HepG2 (cell line): ENCODE results near the gene BAZ1B. TPM values are rescaled to one million over a fixed set of nuclear protein-coding genes. Genes with fewer than 3 reads are reported as not detected.
"Not testable (repeated sequence)": the region's sequence is repeated elsewhere in the genome, so short reads cannot be mapped to it uniquely, and the experiment has no call there.

ENCODE experiments used
- ATAC-seq: fragments of 200-7000 bp; cut with Tn5 transposase; 3 replicates; pipeline ENCODE4 v1.9.1; 2020; ENCODE audit warnings: mild to moderate bottlenecking, moderate library complexity
- BruUV-seq: library from RNA; stranded (reverse); fragments of 400-500 nt; replicated peaks from 2 replicates; lab custom pipeline; 2021; lab: Mats Ljungman, UMichigan
- CTCF ChIA-PET: fragments of 300-600 bp; formaldehyde crosslinking; extraction: SDS; loops from one replicate; lab custom pipeline; 2021; ENCODE audit warnings: low total read pairs, inconsistent platforms, low intra/inter-chr PET ratio; lab: Yijun Ruan, JAX
- POLR2A ChIA-PET: fragments of 350-600 bp; sonication (Branson Sonifier 250); formaldehyde crosslinking; loops from one replicate; lab custom pipeline; 2020; ENCODE audit warnings: antibody characterized with exemption, inconsistent platforms; lab: Yijun Ruan, JAX
- DNase-seq: peaks from one replicate; pipeline ENCODE4 v3.0.0-alpha.2; 2015; ENCODE audit warnings: low spot score
- FAIRE-seq: peaks from 3 replicates; lab custom pipeline; 2011; peaks lifted over from hg19 to GRCh38; lab: Jason Lieb, UNC
- H2AFZ ChIP-seq: one replicate; pipeline ENCODE4 v1.6.1; 2011; ENCODE audit warnings: low read length, inconsistent platforms
- H3K27ac ChIP-seq: fragments of 300-600 bp; 3 replicates; pipeline ENCODE4 v1.8.0; 2011; ENCODE audit warnings: mixed run types, mild to moderate bottlenecking, mixed read lengths, low read length, inconsistent platforms; ENCODE audit not compliant: insufficient read depth; ENCODE audit errors: extremely low read length
- H3K27me3 ChIP-seq, 2 experiments: fragments of 200-600 bp in 1 of 2; 2 replicates in 1 of 2; 3 replicates in 1 of 2; pipeline versions ENCODE4 v1.6.0 to v1.8.0; 2011; ENCODE audit warnings: low read length in 2 of 2, mild to moderate bottlenecking in 2 of 2, moderate library complexity in 2 of 2, inconsistent platforms in 1 of 2; ENCODE audit not compliant: insufficient read depth in 2 of 2, control insufficient read depth in 1 of 2
- H3K36me3 ChIP-seq, 2 experiments: fragments of 200-600 bp in 1 of 2; replicated peaks in 1 of 2; 2 replicates in 1 of 2; 3 replicates in 1 of 2; pipeline versions ENCODE4 v1.5.1 to v1.8.0; 2011; ENCODE audit warnings: low read length in 2 of 2, inconsistent platforms in 1 of 2; ENCODE audit not compliant: insufficient read depth in 2 of 2, control insufficient read depth in 1 of 2
- H3K4me1 ChIP-seq: 2 replicates; pipeline ENCODE4 v1.5.1; 2012; ENCODE audit warnings: low read length, inconsistent platforms; ENCODE audit not compliant: insufficient read depth
- H3K4me2 ChIP-seq: 2 replicates; pipeline ENCODE4 v1.6.0; 2011; ENCODE audit warnings: low read depth, low read length, inconsistent platforms
- H3K4me3 ChIP-seq, 3 experiments: fragments of 200-600 bp in 1 of 3; sonication (generic), shearing (Covaris generic) in 1 of 3; replicated peaks in 1 of 3; 2 replicates each; pipeline ENCODE4 v1.5.1; 2011 to 2016; ENCODE audit warnings: low read length in 3 of 3, inconsistent platforms in 2 of 3, low read depth in 2 of 3, mild to moderate bottlenecking in 2 of 3, control low read depth in 1 of 3, mixed read lengths in 1 of 3; ENCODE audit not compliant: insufficient read depth in 1 of 3
- H3K79me2 ChIP-seq: one replicate; pipeline ENCODE4 v1.6.1; 2011; ENCODE audit warnings: low read length, inconsistent platforms; ENCODE audit not compliant: insufficient read depth
- H3K9ac ChIP-seq: 2 replicates; pipeline ENCODE4 v1.6.0; 2011; ENCODE audit warnings: mild to moderate bottlenecking, low read depth, low read length, inconsistent platforms; ENCODE audit not compliant: insufficient read depth
- H3K9me3 ChIP-seq: 2 replicates; pipeline ENCODE4 v1.5.1; 2012; ENCODE audit warnings: mild to moderate bottlenecking, low read length
- H4K20me1 ChIP-seq: 2 replicates; pipeline ENCODE4 v1.6.0; 2011; ENCODE audit warnings: inconsistent platforms, mild to moderate bottlenecking, low read length, moderate library complexity; ENCODE audit not compliant: insufficient read depth
- FOXA3 ChIP-seq: IDR thresholded peaks from 2 replicates; pipeline ENCODE4 v1.6.1; 2016; ENCODE audit warnings: missing genetic modification reagents, missing compliant biosample characterization
- FOXP1 ChIP-seq, 2 experiments: fragments of 450-650 bp in 1 of 2; IDR thresholded peaks; 2 replicates each; pipeline ENCODE4 v1.6.1; 2017 to 2018; ENCODE audit warnings: antibody characterized with exemption in 1 of 2
- FOXP4 ChIP-seq: sonication (generic); formaldehyde crosslinking; IDR thresholded peaks from 2 replicates; pipeline ENCODE4 v1.4.0; 2020; ENCODE audit warnings: missing genetic modification reagents
- GATAD2A ChIP-seq: IDR thresholded peaks from 2 replicates; pipeline ENCODE4 v1.6.1; 2016
- KDM6A ChIP-seq: IDR thresholded peaks from 2 replicates; pipeline ENCODE4 v1.6.1; 2016; ENCODE audit warnings: low read depth
- MEIS1 ChIP-seq: sonication (generic); formaldehyde crosslinking; IDR thresholded peaks from 2 replicates; pipeline ENCODE4 v1.9.0; 2021; ENCODE audit warnings: mild to moderate bottlenecking, missing genetic modification reagents, moderate library complexity, borderline replicate concordance
- PHF21A ChIP-seq: sonication (generic); formaldehyde crosslinking; IDR thresholded peaks from 2 replicates; pipeline ENCODE4 v1.5.0; 2020; ENCODE audit warnings: mild to moderate bottlenecking, missing genetic modification reagents
- SAP130 ChIP-seq: IDR thresholded peaks from 2 replicates; pipeline ENCODE4 v1.6.1; 2016; ENCODE audit warnings: low read depth
- SOX5 ChIP-seq: IDR thresholded peaks from 2 replicates; pipeline ENCODE4 v1.6.1; 2016; ENCODE audit warnings: borderline replicate concordance
- TFDP2 ChIP-seq: sonication (generic); formaldehyde crosslinking; IDR thresholded peaks from 2 replicates; pipeline ENCODE4 v1.4.0; 2020; ENCODE audit warnings: missing genetic modification reagents
- ZNF383 ChIP-seq: sonication (generic); formaldehyde crosslinking; IDR thresholded peaks from 2 replicates; pipeline ENCODE4 v1.4.0; 2020; ENCODE audit warnings: missing genetic modification reagents, mild to moderate bottlenecking, borderline replicate concordance
- ZNF430 ChIP-seq: sonication (generic); formaldehyde crosslinking; IDR thresholded peaks from 2 replicates; pipeline ENCODE4 v1.9.0; 2021; ENCODE audit warnings: mild to moderate bottlenecking, missing genetic modification reagents
- ZNF740 ChIP-seq: sonication (generic); formaldehyde crosslinking; IDR thresholded peaks from 2 replicates; pipeline ENCODE4 v1.4.0; 2020; ENCODE audit warnings: missing genetic modification reagents
- ZSCAN29 ChIP-seq: sonication (generic); formaldehyde crosslinking; conservative IDR thresholded peaks from 2 replicates; pipeline ENCODE4 v1.4.0; 2020; ENCODE audit warnings: mild to moderate bottlenecking, missing genetic modification reagents
- WGBS: methylation state at CpG from one replicate; pipeline ENCODE4 v1.1.6; 2017; ENCODE audit warnings: low lambda C conversion rate; 5-methylcytosine and 5-hydroxymethylcytosine counted together
- in situ Hi-C: cut with HindIII; loops from 2 replicates; pipeline ENCODE4 v1.10.0; 2017; ENCODE audit warnings: low pct_unique_long_range_greater_than_20kb; ENCODE audit not compliant: extremely low pct_ligation_motif_present
- intact Hi-C: fragments of 100-400 bp; cut with micrococcal nuclease; formaldehyde crosslinking; loops from one replicate; pipeline ENCODE4 v1.10.0; 2022; ENCODE audit not compliant: unreplicated experiment
- polyA plus RNA-seq, 8 experiments: library from polyadenylated mRNA; depleted of rRNA in 3 of 8; stranded (reverse) in 7 of 8; unstranded in 1 of 8; fragments of >200 nt; fragmentation: Illumina TruSeq in 4 of 8; extraction: Trizol in 4 of 8; gene quantifications; 2 replicates each; pipeline versions ENCODE4 v1.2.1 to v1.2.3, GENCODE V29; 2011 to 2016; ENCODE audit warnings: low read depth in 4 of 8, missing spikeins in 1 of 8, mixed read lengths in 1 of 8; ENCODE audit not compliant: insufficient read depth in 1 of 8
- total RNA-seq, 5 experiments: library from RNA; depleted of rRNA; stranded (reverse); fragments of >200 nt; fragmentation: Illumina TruSeq; extraction: Trizol; gene quantifications; 2 replicates each; pipeline ENCODE4 v1.2.3, GENCODE V29; 2016; ENCODE audit warnings: low read depth in 1 of 5
- TF ChIP-seq, protein P1 (sequence below): sonication (generic); formaldehyde crosslinking; IDR thresholded peaks from 2 replicates; pipeline ENCODE4 v1.5.1; 2020; ENCODE audit warnings: mild to moderate bottlenecking, missing genetic modification reagents, borderline replicate concordance

BAZ1B gene
- total and polyA plus RNA-seq, 2 of the 13 experiments (the other 11 are each of a cell fraction or from before 2014, with no cell fraction given): 18.6 to 69.4 TPM

- BruUV-seq; H3K79me2 ChIP-seq; H3K36me3 ChIP-seq; H4K20me1 ChIP-seq; in situ Hi-C loops; H2AFZ ChIP-seq; H3K4me1 ChIP-seq; intact Hi-C loops; FAIRE-seq; CTCF ChIA-PET; H3K9me3 ChIP-seq; H3K27me3 ChIP-seq; TF ChIP-seq FOXP1 (IDR thresholded peaks at IDR 0.05): not testable (repeated sequence)
- Histone ChIP-seq H3K9ac (peak overlapping the region; percentile 65), H3K4me3 (peak overlapping the region; percentile 45 to 64 (median 47); a peak in 5 of 6 replicates), H3K4me2 (peak overlapping the region; percentile 73), H3K27ac (peak overlapping the region; percentile 46)
- DNase-seq (peak; percentile 82), ATAC-seq (peak; percentile 90)
- POLR2A ChIA-PET: interaction anchor here (0.7 to 1.4 kb wide), 6 partner anchors 13 to 102 kb away, joined by 3 to 7 read pairs (median 4); partner anchors contain the start of gene NSUN5
- 0% methylated on average over 3 of the region's 15 CpGs for WGBS
- peak; percentile 40; the same call in 1 of the 2 replicates for TF ChIP-seq SOX5 (CRISPR knock-in tag)
- TF ChIP-seq ZNF740 (CRISPR knock-in tag): peak; percentile 78; the same call in 1 of the 2 replicates
- peak; percentile 42; the same call in 1 of the 2 replicates for TF ChIP-seq SAP130 (CRISPR knock-in tag)
- TF ChIP-seq PHF21A (CRISPR knock-in tag): peak; percentile 85
- peak; percentile 89 for TF ChIP-seq FOXP4 (CRISPR knock-in tag)
- TF ChIP-seq TFDP2 (CRISPR knock-in tag): 0 out of 2 replicates have a peak, but pooled peaks have one; percentile 28
- TF ChIP-seq GATAD2A: peak; percentile 67; the same call in 1 of the 2 replicates
- TF ChIP-seq, protein P1, sequence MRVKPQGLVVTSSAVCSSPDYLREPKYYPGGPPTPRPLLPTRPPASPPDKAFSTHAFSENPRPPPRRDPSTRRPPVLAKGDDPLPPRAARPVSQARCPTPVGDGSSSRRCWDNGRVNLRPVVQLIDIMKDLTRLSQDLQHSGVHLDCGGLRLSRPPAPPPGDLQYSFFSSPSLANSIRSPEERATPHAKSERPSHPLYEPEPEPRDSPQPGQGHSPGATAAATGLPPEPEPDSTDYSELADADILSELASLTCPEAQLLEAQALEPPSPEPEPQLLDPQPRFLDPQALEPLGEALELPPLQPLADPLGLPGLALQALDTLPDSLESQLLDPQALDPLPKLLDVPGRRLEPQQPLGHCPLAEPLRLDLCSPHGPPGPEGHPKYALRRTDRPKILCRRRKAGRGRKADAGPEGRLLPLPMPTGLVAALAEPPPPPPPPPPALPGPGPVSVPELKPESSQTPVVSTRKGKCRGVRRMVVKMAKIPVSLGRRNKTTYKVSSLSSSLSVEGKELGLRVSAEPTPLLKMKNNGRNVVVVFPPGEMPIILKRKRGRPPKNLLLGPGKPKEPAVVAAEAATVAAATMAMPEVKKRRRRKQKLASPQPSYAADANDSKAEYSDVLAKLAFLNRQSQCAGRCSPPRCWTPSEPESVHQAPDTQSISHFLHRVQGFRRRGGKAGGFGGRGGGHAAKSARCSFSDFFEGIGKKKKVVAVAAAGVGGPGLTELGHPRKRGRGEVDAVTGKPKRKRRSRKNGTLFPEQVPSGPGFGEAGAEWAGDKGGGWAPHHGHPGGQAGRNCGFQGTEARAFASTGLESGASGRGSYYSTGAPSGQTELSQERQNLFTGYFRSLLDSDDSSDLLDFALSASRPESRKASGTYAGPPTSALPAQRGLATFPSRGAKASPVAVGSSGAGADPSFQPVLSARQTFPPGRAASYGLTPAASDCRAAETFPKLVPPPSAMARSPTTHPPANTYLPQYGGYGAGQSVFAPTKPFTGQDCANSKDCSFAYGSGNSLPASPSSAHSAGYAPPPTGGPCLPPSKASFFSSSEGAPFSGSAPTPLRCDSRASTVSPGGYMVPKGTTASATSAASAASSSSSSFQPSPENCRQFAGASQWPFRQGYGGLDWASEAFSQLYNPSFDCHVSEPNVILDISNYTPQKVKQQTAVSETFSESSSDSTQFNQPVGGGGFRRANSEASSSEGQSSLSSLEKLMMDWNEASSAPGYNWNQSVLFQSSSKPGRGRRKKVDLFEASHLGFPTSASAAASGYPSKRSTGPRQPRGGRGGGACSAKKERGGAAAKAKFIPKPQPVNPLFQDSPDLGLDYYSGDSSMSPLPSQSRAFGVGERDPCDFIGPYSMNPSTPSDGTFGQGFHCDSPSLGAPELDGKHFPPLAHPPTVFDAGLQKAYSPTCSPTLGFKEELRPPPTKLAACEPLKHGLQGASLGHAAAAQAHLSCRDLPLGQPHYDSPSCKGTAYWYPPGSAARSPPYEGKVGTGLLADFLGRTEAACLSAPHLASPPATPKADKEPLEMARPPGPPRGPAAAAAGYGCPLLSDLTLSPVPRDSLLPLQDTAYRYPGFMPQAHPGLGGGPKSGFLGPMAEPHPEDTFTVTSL (CRISPR knock-in tag): peak; percentile 39; the same call in 1 of the 2 replicates
- peak; percentile 81 for TF ChIP-seq FOXP1 (CRISPR knock-in tag; IDR thresholded peaks at IDR 0.05)
- TF ChIP-seq ZNF430 (CRISPR knock-in tag): 0 out of 2 replicates have a peak, but pooled peaks have one; percentile 25
- 0 out of 2 replicates have a peak, but pooled peaks have one; percentile 38 for TF ChIP-seq ZNF383
- 0 out of 2 replicates have a peak, but pooled peaks have one; percentile 28 for TF ChIP-seq ZSCAN29
- TF ChIP-seq MEIS1 (CRISPR knock-in tag): 0 out of 2 replicates have a peak, but pooled peaks have one; percentile 57
- TF ChIP-seq FOXA3 (CRISPR knock-in tag): peak; percentile 49; the same call in 1 of the 2 replicates
- peak; percentile 26; the same call in 1 of the 2 replicates for TF ChIP-seq KDM6A (CRISPR knock-in tag)
Observed at GRCh38 chr7:73410541-73411131, 111.5 kb downstream of the BAZ1B start.
